SK-N-SH (cell line): ENCODE data around the gene PRICKLE3.
"Not testable (repeated sequence)": the region's sequence is repeated elsewhere in the genome, so short reads cannot be mapped to it uniquely, and the experiment has no call there.

Experiments used
- EP300 ChIP-seq, 2 experiments: IDR thresholded peaks; 2 replicates each; pipeline versions ENCODE4 v1.4.0 to v1.6.1; 2012; ENCODE audit warnings: borderline replicate concordance in 1 of 2, low read depth in 1 of 2, low read length in 1 of 2
- FOXM1 ChIP-seq: IDR thresholded peaks from 2 replicates; pipeline ENCODE4 v1.4.0; 2012; ENCODE audit warnings: low read depth, mild to moderate bottlenecking
- JUND ChIP-seq: IDR thresholded peaks from 2 replicates; pipeline ENCODE4 v1.4.0; 2012
- NRF1 ChIP-seq: IDR thresholded peaks from 2 replicates; pipeline ENCODE4 v1.6.1; 2012; ENCODE audit warnings: low read depth, mild to moderate bottlenecking, low read length
- SIN3A ChIP-seq: IDR thresholded peaks from 2 replicates; pipeline ENCODE4 v1.6.1; 2012; ENCODE audit warnings: low read depth, mild to moderate bottlenecking, low read length, moderate library complexity, borderline replicate concordance
- TF ChIP-seq, protein P1 (sequence below): fragments of 200-600 bp; sonication (generic); IDR thresholded peaks from 2 replicates; pipeline ENCODE4 v1.6.1; 2017; ENCODE audit warnings: antibody characterized with exemption, mild to moderate bottlenecking, moderate library complexity
- TF ChIP-seq, protein P2 (sequence below): IDR thresholded peaks from 2 replicates; pipeline ENCODE4 v1.4.0; 2012; ENCODE audit warnings: low read depth, borderline replicate concordance

DNA sequence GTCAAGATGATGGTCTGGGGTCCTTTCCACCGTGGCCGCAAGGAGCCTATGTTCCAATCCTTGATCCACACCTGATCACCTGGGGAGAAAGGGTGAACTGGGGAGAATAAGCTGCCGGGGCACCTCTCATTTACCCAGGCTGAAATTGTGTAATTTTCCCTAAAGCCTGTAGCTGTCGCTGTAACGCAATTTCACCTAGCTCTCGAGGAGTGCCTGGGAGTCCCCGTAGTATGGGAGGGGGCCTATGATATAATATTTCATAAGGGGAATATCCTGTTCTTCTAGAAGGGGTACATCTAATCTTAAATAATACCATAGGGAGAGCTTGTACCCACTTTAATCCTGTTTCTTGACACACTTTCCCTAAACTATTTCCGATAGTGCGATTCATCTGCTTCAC is 43.9 kb downstream of the PRICKLE3 start:
- not testable (repeated sequence) for TF ChIP-seq JUND; FOXM1; EP300 (IDR thresholded peaks at IDR 0.05; ENCODE audit: borderline replicate concordance in 1 of 2, low read depth in 1 of 2, low read length in 1 of 2); NRF1; SIN3A
- TF ChIP-seq, protein P1, sequence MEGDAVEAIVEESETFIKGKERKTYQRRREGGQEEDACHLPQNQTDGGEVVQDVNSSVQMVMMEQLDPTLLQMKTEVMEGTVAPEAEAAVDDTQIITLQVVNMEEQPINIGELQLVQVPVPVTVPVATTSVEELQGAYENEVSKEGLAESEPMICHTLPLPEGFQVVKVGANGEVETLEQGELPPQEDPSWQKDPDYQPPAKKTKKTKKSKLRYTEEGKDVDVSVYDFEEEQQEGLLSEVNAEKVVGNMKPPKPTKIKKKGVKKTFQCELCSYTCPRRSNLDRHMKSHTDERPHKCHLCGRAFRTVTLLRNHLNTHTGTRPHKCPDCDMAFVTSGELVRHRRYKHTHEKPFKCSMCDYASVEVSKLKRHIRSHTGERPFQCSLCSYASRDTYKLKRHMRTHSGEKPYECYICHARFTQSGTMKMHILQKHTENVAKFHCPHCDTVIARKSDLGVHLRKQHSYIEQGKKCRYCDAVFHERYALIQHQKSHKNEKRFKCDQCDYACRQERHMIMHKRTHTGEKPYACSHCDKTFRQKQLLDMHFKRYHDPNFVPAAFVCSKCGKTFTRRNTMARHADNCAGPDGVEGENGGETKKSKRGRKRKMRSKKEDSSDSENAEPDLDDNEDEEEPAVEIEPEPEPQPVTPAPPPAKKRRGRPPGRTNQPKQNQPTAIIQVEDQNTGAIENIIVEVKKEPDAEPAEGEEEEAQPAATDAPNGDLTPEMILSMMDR = peak; percentile 34
- TF ChIP-seq, protein P2, sequence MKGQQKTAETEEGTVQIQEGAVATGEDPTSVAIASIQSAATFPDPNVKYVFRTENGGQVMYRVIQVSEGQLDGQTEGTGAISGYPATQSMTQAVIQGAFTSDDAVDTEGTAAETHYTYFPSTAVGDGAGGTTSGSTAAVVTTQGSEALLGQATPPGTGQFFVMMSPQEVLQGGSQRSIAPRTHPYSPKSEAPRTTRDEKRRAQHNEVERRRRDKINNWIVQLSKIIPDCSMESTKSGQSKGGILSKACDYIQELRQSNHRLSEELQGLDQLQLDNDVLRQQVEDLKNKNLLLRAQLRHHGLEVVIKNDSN = not testable (repeated sequence)
